ENCODE measurements around the gene ZNF836. TPM values are rescaled to one million over a fixed set of nuclear protein-coding genes. Genes with fewer than 3 reads are reported as not detected.

ZNF836 gene
- total RNA-seq, 1 donor from 2014 or later = 5.3 TPM

Other genes starting within 250 kb of the ZNF836 start
- 6.4 and 11.1 TPM in 2 replicates for gene ZNF613, start 244.1 kb downstream of the ZNF836 start, total RNA-seq
- gene ZNF350, start 184.8 kb downstream of the ZNF836 start, total RNA-seq = 8.5 and 10.6 TPM in 2 replicates
- gene ZNF615, start 163.4 kb downstream of the ZNF836 start, total RNA-seq = 7.3 and 16.7 TPM in 2 replicates
- 10.5 and 11.8 TPM in 2 replicates for gene ZNF614, start 143.2 kb downstream of the ZNF836 start, total RNA-seq
- gene ZNF432, start 122.8 kb downstream of the ZNF836 start, total RNA-seq = 4.6 and 7.2 TPM in 2 replicates
- 11.3 and 16.4 TPM in 2 replicates for gene ZNF841, start 75.9 kb downstream of the ZNF836 start, total RNA-seq
- 6.1 and 9.8 TPM in 2 replicates for gene ZNF616, start 31.7 kb downstream of the ZNF836 start, total RNA-seq
- 116 and 221 TPM in 2 replicates for gene PPP2R1A, start 18.4 kb upstream of the ZNF836 start, total RNA-seq
- 9.1 and 10.6 TPM in 2 replicates for gene ZNF766, start 98.0 kb upstream of the ZNF836 start, total RNA-seq
- 4.7 and 6.5 TPM in 2 replicates for gene ZNF480, start 125.5 kb upstream of the ZNF836 start, total RNA-seq
- 2.8 and 4.7 TPM in 2 replicates for gene ZNF610, start 164.6 kb upstream of the ZNF836 start, total RNA-seq
- gene ZNF880, start 198.3 kb upstream of the ZNF836 start, total RNA-seq = 14.3 and 16.9 TPM in 2 replicates
- 11.9 and 12.4 TPM in 2 replicates for gene ZNF528, start 226.2 kb upstream of the ZNF836 start, total RNA-seq

Measured in pulmonary artery endothelial cell (primary cell).